CD14-positive monocyte (primary cell): Measurements from ENCODE around the gene ACSL1. TPM values are rescaled to one million over a fixed set of nuclear protein-coding genes. Genes with fewer than 3 reads are reported as not detected.

Experiments used
- DNase-seq, 3 donors: peaks; one replicate each; pipeline ENCODE4 v3.0.0-alpha.2; 2011 to 2022
- H2AFZ ChIP-seq: 2 replicates; pipeline ENCODE4 v1.6.0; 2012; ENCODE audit warnings: mild to moderate bottlenecking, low read depth, low read length, inconsistent platforms; ENCODE audit not compliant: insufficient read depth, poor library complexity, severe bottlenecking
- H3K27ac ChIP-seq, 2 donors: 1 replicate in 1 of 2; 2 replicates in 1 of 2; pipeline ENCODE4 v1.5.1; 2012 to 2013; ENCODE audit warnings: low read length in 2 of 2, control low read depth in 1 of 2, inconsistent platforms in 1 of 2, low read depth in 1 of 2, mild to moderate bottlenecking in 1 of 2
- H3K27me3 ChIP-seq, 2 donors: one replicate each; pipeline versions ENCODE4 v1.6.0 to v1.6.1; 2011 to 2013; ENCODE audit warnings: low read length in 2 of 2; ENCODE audit not compliant: control insufficient read depth in 2 of 2, insufficient read depth in 2 of 2
- H3K36me3 ChIP-seq, 2 donors: replicated peaks in 1 of 2; 1 replicate in 1 of 2; 2 replicates in 1 of 2; pipeline versions ENCODE4 v1.5.1 to v1.6.1; 2012 to 2013; ENCODE audit warnings: low read length in 2 of 2, control low read depth in 1 of 2, inconsistent platforms in 1 of 2, mild to moderate bottlenecking in 1 of 2; ENCODE audit not compliant: insufficient read depth in 2 of 2, control insufficient read depth in 1 of 2
- H3K4me1 ChIP-seq, 2 donors: 1 replicate in 1 of 2; 2 replicates in 1 of 2; pipeline versions ENCODE4 v1.5.1 to v1.6.1; 2012 to 2013; ENCODE audit warnings: low read length in 2 of 2, control low read depth in 1 of 2, inconsistent platforms in 1 of 2, mild to moderate bottlenecking in 1 of 2, moderate library complexity in 1 of 2; ENCODE audit not compliant: insufficient read depth in 2 of 2, control insufficient read depth in 1 of 2
- H3K4me2 ChIP-seq: replicated peaks from 2 replicates; pipeline ENCODE3; 2012; ENCODE audit warnings: low read length, moderate library complexity, mild to moderate bottlenecking; ENCODE audit not compliant: poor library complexity, severe bottlenecking; ENCODE audit errors: extremely low read depth
- H3K4me3 ChIP-seq, 3 experiments: fragments of 200-600 bp in 1 of 3; sonication (generic) in 1 of 3; replicated peaks in 1 of 3; 1 replicate in 2 of 3; 2 replicates in 1 of 3; pipeline ENCODE4 v1.5.1; 2011 to 2013; ENCODE audit warnings: low read length in 3 of 3, mild to moderate bottlenecking in 3 of 3, control low read depth in 2 of 3, low read depth in 2 of 3, inconsistent platforms in 1 of 3, moderate library complexity in 1 of 3
- H3K79me2 ChIP-seq: 2 replicates; pipeline ENCODE4 v1.6.0; 2012; ENCODE audit warnings: mild to moderate bottlenecking, control low read depth, inconsistent platforms, low read length, moderate library complexity; ENCODE audit not compliant: insufficient read depth
- H3K9ac ChIP-seq: 2 replicates; pipeline ENCODE4 v1.6.0; 2017; ENCODE audit warnings: low read length, mild to moderate bottlenecking; ENCODE audit not compliant: insufficient read depth, poor library complexity, severe bottlenecking
- H3K9me3 ChIP-seq, 2 donors: replicated peaks in 1 of 2; 1 replicate in 1 of 2; 2 replicates in 1 of 2; pipeline versions ENCODE4 v1.5.1 to v1.6.1; 2012 to 2013; ENCODE audit warnings: low read length in 2 of 2, control low read depth in 1 of 2; ENCODE audit not compliant: control insufficient read depth in 1 of 2, insufficient read depth in 1 of 2
- H4K20me1 ChIP-seq: 2 replicates; pipeline ENCODE4 v1.6.0; 2012; ENCODE audit warnings: mild to moderate bottlenecking, low read length, control low read depth, moderate library complexity; ENCODE audit not compliant: insufficient read depth
- H3K27ac Mint-ChIP-seq, 7 donors: one replicate each; pipeline ENCODE4 v1.8.0; 2020; ENCODE audit warnings: mild to moderate bottlenecking in 7 of 7, mixed read lengths in 7 of 7, moderate library complexity in 6 of 7, inconsistent platforms in 2 of 7
- H3K27me3 Mint-ChIP-seq, 3 donors: one replicate each; pipeline ENCODE4 v1.8.0; 2021 to 2022; ENCODE audit warnings: low read depth in 3 of 3, mild to moderate bottlenecking in 3 of 3, mixed read lengths in 3 of 3, moderate library complexity in 3 of 3, inconsistent platforms in 1 of 3
- H3K36me3 Mint-ChIP-seq, 2 donors: one replicate each; pipeline ENCODE4 v1.8.0; 2020; ENCODE audit warnings: mixed read lengths in 2 of 2, inconsistent platforms in 1 of 2, mild to moderate bottlenecking in 1 of 2
- H3K4me1 Mint-ChIP-seq: one replicate; pipeline ENCODE4 v1.8.0; 2020; ENCODE audit warnings: mild to moderate bottlenecking, mixed read lengths
- H3K4me3 Mint-ChIP-seq, 2 donors: one replicate each; pipeline ENCODE4 v1.8.0; 2020; ENCODE audit warnings: mild to moderate bottlenecking in 2 of 2, mixed read lengths in 2 of 2, moderate library complexity in 1 of 2
- H3K9me3 Mint-ChIP-seq, 7 donors: one replicate each; pipeline ENCODE4 v1.8.0; 2020 to 2022; ENCODE audit warnings: mixed read lengths in 7 of 7, mild to moderate bottlenecking in 6 of 7, moderate library complexity in 6 of 7, inconsistent platforms in 2 of 7
- WGBS: methylation state at CpG from one replicate; pipeline ENCODE4 v1.1.5; 2013; ENCODE audit warnings: missing lambda C conversion rate; ENCODE audit not compliant: insufficient coverage; 5-methylcytosine and 5-hydroxymethylcytosine counted together
- intact Hi-C, 2 donors: fragments of 100-400 bp; cut with micrococcal nuclease; formaldehyde crosslinking; loops; one replicate each; pipeline versions ENCODE4 v1.15.0 to v1.15.1; 2023
- polyA plus RNA-seq, 3 donors: library from polyadenylated mRNA; depleted of rRNA in 1 of 3; unstranded in 2 of 3; stranded (reverse) in 1 of 3; fragments of 300-500 nt in 2 of 3; fragments of >200 nt in 1 of 3; fragmentation: Illumina TruSeq in 2 of 3; gene quantifications; 1 replicate in 2 of 3; 2 replicates in 1 of 3; pipeline ENCODE4 v1.2.3, GENCODE V29; 2012 to 2021
- TF ChIP-seq, protein P1 (sequence below): fragments of 200-600 bp; IDR thresholded peaks from one replicate; pipeline ENCODE4 v1.8.0; 2022; ENCODE audit warnings: antibody characterized with exemption, mild to moderate bottlenecking

ACSL1 gene
- polyA plus RNA-seq, 3 donors, result 72.4 to 115 (median 115) TPM

DNA sequence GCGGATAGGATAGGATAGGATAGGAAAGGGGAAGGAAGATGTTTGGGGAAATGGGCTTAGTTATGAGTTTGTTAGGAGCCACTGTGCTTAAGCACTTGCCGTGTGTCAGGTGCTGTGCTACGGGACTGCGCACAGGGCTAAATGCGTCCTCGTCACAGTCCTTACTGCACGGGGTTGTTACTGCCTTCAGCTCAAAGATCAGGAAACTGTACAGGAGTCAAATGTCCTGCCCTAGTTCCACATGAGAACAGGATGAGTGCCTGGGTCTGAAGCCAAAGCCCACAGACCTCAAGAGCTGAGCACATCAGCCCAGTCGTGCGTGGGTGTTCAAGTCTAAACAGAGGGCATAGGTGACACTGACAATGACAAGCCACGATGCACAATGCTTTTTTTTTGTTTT lies 15.0 kb downstream of the ACSL1 start:
- TF ChIP-seq, protein P1, sequence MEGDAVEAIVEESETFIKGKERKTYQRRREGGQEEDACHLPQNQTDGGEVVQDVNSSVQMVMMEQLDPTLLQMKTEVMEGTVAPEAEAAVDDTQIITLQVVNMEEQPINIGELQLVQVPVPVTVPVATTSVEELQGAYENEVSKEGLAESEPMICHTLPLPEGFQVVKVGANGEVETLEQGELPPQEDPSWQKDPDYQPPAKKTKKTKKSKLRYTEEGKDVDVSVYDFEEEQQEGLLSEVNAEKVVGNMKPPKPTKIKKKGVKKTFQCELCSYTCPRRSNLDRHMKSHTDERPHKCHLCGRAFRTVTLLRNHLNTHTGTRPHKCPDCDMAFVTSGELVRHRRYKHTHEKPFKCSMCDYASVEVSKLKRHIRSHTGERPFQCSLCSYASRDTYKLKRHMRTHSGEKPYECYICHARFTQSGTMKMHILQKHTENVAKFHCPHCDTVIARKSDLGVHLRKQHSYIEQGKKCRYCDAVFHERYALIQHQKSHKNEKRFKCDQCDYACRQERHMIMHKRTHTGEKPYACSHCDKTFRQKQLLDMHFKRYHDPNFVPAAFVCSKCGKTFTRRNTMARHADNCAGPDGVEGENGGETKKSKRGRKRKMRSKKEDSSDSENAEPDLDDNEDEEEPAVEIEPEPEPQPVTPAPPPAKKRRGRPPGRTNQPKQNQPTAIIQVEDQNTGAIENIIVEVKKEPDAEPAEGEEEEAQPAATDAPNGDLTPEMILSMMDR, result no peak
- peaks cover 96% of the 10 kb centered on the region for H3K79me2 ChIP-seq
- peak overlapping the region; percentile 64 to 92 (median 85) for H3K27ac Mint-ChIP-seq
- H3K4me3 Mint-ChIP-seq, result peak overlapping the region in 1 of 2 donors; percentile 77
- peak overlapping the region in 1 of 3 experiments; percentile 58 for H3K4me3 ChIP-seq
- H3K4me2 ChIP-seq, result peak overlapping the region; percentile 65
- H3K4me1 Mint-ChIP-seq, result peaks cover 86% of the 10 kb centered on the region
- no peak overlapping the region for H2AFZ ChIP-seq
- no peaks in the 10 kb centered on the region for H3K27me3 ChIP-seq
- DNase-seq, result peak in 1 of 3 donors; percentile 20
- H3K36me3 ChIP-seq, result peaks cover 0 to 15% of the 10 kb centered on the region in 2 donors
- intact Hi-C loops, result loop anchor here in 1 of 2 donors (5.0 kb wide), 1 partner anchor 152 kb away; no protein-coding TSS in a partner anchor
- H3K9ac ChIP-seq, result no peak overlapping the region
- peaks cover 58 to 61% of the 10 kb centered on the region in 2 donors for H3K36me3 Mint-ChIP-seq
- peaks cover 100% of the 10 kb centered on the region for H4K20me1 ChIP-seq
- H3K9me3 Mint-ChIP-seq, result peaks cover 0 to 2% (median 0%) of the 10 kb centered on the region in 7 donors
- no peaks in the 10 kb centered on the region for H3K9me3 ChIP-seq
- peaks cover 57 to 83% of the 10 kb centered on the region in 2 donors for H3K4me1 ChIP-seq
- 47% methylated on average over 10 of the region's 10 CpGs for WGBS
- H3K27ac ChIP-seq, result no peak overlapping the region
- peaks cover 0 to 2% (median 0%) of the 10 kb centered on the region in 3 donors for H3K27me3 Mint-ChIP-seq

DNA sequence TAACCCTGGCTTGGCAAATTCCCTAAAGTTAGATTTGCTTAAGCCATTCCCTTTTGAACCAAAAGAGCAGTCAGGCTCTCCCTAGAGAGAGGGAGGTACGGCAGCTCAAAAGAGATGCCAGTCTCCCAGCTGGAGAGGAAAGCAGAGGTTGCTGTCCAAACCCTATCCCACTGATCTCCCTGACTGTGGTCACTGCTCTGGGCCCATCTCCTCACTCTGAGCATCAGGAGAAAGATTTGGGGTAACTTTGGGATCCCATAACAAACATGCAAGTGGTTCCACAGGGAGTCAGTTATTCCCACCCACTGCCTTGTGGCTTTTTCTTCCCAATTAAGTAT lies 17.1 kb downstream of the ACSL1 start:
- Mint-ChIP-seq H3K27ac (peak overlapping the region in 1 of 7 donors; percentile 33), H3K27me3 (peaks cover 0 to 2% (median 0%) of the 10 kb centered on the region in 3 donors), H3K4me1 (peaks cover 80% of the 10 kb centered on the region), H3K36me3 (peaks cover 62 to 66% of the 10 kb centered on the region in 2 donors), H3K9me3 (peaks cover 0 to 2% (median 0%) of the 10 kb centered on the region in 7 donors), H3K4me3 (no peak overlapping the region)
- Histone ChIP-seq H3K9me3 (no peaks in the 10 kb centered on the region), H4K20me1 (peaks cover 100% of the 10 kb centered on the region), H2AFZ (no peak overlapping the region), H3K4me2 (no peak overlapping the region), H3K4me1 (peaks cover 37 to 74% of the 10 kb centered on the region in 2 donors), H3K79me2 (peaks cover 96% of the 10 kb centered on the region), H3K9ac (no peak overlapping the region), H3K36me3 (peaks cover 0 to 17% of the 10 kb centered on the region in 2 donors), H3K27me3 (no peaks in the 10 kb centered on the region), H3K4me3 (no peak overlapping the region), H3K27ac (no peak overlapping the region)
- intact Hi-C loops, result loop anchor here in 1 of 2 donors (10.0 kb wide), 1 partner anchor 64 kb away; no protein-coding TSS in a partner anchor
- TF ChIP-seq, protein P1, result no peak
- WGBS, result no CpG with 5 or more reads among the region's 1 CpG
- DNase-seq, result no peak
